IMR-90 (cell line): ENCODE data around the gene TACC2. TPM values are rescaled to one million over a fixed set of nuclear protein-coding genes. Genes with fewer than 3 reads are reported as not detected.

Experiments
- ATAC-seq: fragments of 200-7000 bp; cut with Tn5 transposase; 2 replicates; pipeline ENCODE4 v1.9.1; 2020; ENCODE audit warnings: low read depth, mild to moderate bottlenecking, moderate library complexity
- BruUV-seq: library from RNA; stranded (reverse); fragments of 400-500 nt; replicated peaks from 2 replicates; lab custom pipeline; 2021; lab: Mats Ljungman, UMichigan
- CTCF ChIA-PET: fragments of 300-600 bp; formaldehyde crosslinking; extraction: SDS; loops from one replicate; lab custom pipeline; 2021; ENCODE audit warnings: antibody characterized with exemption; lab: Yijun Ruan, JAX
- POLR2A ChIA-PET: fragments of 300-600 bp; sonication (Branson Sonifier 250); formaldehyde crosslinking; loops from one replicate; lab custom pipeline; 2022; ENCODE audit warnings: antibody characterized with exemption; ENCODE audit not compliant: unreplicated experiment; lab: Charles Lee
- DNase-seq: peaks from one replicate; pipeline ENCODE4 v3.0.0; 2013
- H2AFZ ChIP-seq: replicated peaks from 2 replicates; pipeline ENCODE3; 2013; ENCODE audit warnings: low read length, mild to moderate bottlenecking; ENCODE audit not compliant: poor library complexity
- H2AK5ac ChIP-seq: 2 replicates; pipeline ENCODE4 v1.6.1; 2013; ENCODE audit warnings: low read depth, low read length, inconsistent platforms
- H2AK9ac ChIP-seq: replicated peaks from 2 replicates; pipeline ENCODE3; 2013; ENCODE audit warnings: mild to moderate bottlenecking, low read depth, low read length, moderate library complexity; ENCODE audit not compliant: poor library complexity
- H2BK120ac ChIP-seq: 2 replicates; pipeline ENCODE4 v1.6.1; 2013; ENCODE audit warnings: low read depth, low read length, inconsistent platforms
- H2BK15ac ChIP-seq: 3 replicates; pipeline ENCODE4 v1.6.1; 2013; ENCODE audit warnings: low read depth, low read length, inconsistent platforms
- H2BK20ac ChIP-seq: 2 replicates; pipeline ENCODE4 v1.6.1; 2013; ENCODE audit warnings: low read depth, mild to moderate bottlenecking, inconsistent platforms, low read length, moderate library complexity
- H2BK5ac ChIP-seq: 2 replicates; pipeline ENCODE4 v1.6.1; 2013; ENCODE audit warnings: mild to moderate bottlenecking, low read depth, low read length, inconsistent platforms; ENCODE audit not compliant: poor library complexity, severe bottlenecking
- H3K14ac ChIP-seq: replicated peaks from 2 replicates; pipeline ENCODE4 v1.6.1; 2013; ENCODE audit warnings: low read depth, low read length, inconsistent platforms
- H3K18ac ChIP-seq: 2 replicates; pipeline ENCODE4 v1.6.1; 2013; ENCODE audit warnings: low read depth, low read length, control low read depth
- H3K23ac ChIP-seq: 2 replicates; pipeline ENCODE4 v1.6.1; 2013; ENCODE audit warnings: low read depth, low read length, inconsistent platforms
- H3K27ac ChIP-seq: 2 replicates; pipeline ENCODE4 v1.5.1; 2013; ENCODE audit warnings: mild to moderate bottlenecking, control low read depth, low read length; ENCODE audit not compliant: insufficient read depth
- H3K27me3 ChIP-seq: 2 replicates; pipeline ENCODE4 v1.6.1; 2013; ENCODE audit warnings: low read length; ENCODE audit not compliant: control insufficient read depth, insufficient read depth
- H3K36me3 ChIP-seq: 2 replicates; pipeline ENCODE4 v1.6.1; 2013; ENCODE audit warnings: low read length, mixed read lengths; ENCODE audit not compliant: control insufficient read depth, insufficient read depth
- H3K4ac ChIP-seq: 2 replicates; pipeline ENCODE4 v1.6.1; 2013; ENCODE audit warnings: low read depth, low read length, inconsistent platforms
- H3K4me1 ChIP-seq: 2 replicates; pipeline ENCODE4 v1.6.1; 2013; ENCODE audit warnings: low read length, mixed read lengths; ENCODE audit not compliant: control insufficient read depth, insufficient read depth
- H3K4me2 ChIP-seq: 2 replicates; pipeline ENCODE4 v1.6.1; 2013; ENCODE audit warnings: low read depth, mild to moderate bottlenecking, control low read depth, low read length, moderate library complexity
- H3K4me3 ChIP-seq: 2 replicates; pipeline ENCODE4 v1.5.1; 2013; ENCODE audit warnings: low read depth, mild to moderate bottlenecking, control low read depth, low read length, moderate library complexity; ENCODE audit not compliant: insufficient read depth
- H3K56ac ChIP-seq: 2 replicates; pipeline ENCODE4 v1.6.1; 2013; ENCODE audit warnings: low read length, inconsistent platforms; ENCODE audit not compliant: insufficient read depth; ENCODE audit errors: extremely low read depth
- H3K79me1 ChIP-seq, 2 experiments: 2 replicates each; pipeline ENCODE4 v1.6.1; 2013; ENCODE audit warnings: low read length in 2 of 2, inconsistent platforms in 1 of 2, low read depth in 1 of 2
- H3K9ac ChIP-seq: 2 replicates; pipeline ENCODE4 v1.6.1; 2013; ENCODE audit warnings: low read depth, low read length, control low read depth
- H3K9me1 ChIP-seq: 2 replicates; pipeline ENCODE4 v1.6.1; 2013; ENCODE audit warnings: low read length, inconsistent platforms; ENCODE audit not compliant: insufficient read depth
- H3K9me3 ChIP-seq: 2 replicates; pipeline ENCODE4 v1.6.1; 2013; ENCODE audit warnings: low read length; ENCODE audit not compliant: control insufficient read depth, insufficient read depth
- H4K20me1 ChIP-seq: 2 replicates; pipeline ENCODE4 v1.6.1; 2013; ENCODE audit warnings: low read length, inconsistent platforms; ENCODE audit not compliant: insufficient read depth
- H4K5ac ChIP-seq: 2 replicates; pipeline ENCODE4 v1.6.1; 2013; ENCODE audit warnings: mild to moderate bottlenecking, low read depth, low read length, control low read depth
- H4K8ac ChIP-seq, 2 experiments: 2 replicates each; pipeline ENCODE4 v1.6.1; 2013; ENCODE audit warnings: low read depth in 2 of 2, low read length in 2 of 2, control low read depth in 1 of 2, inconsistent platforms in 1 of 2
- H4K91ac ChIP-seq: 2 replicates; pipeline ENCODE4 v1.6.1; 2013; ENCODE audit warnings: low read depth, low read length, inconsistent platforms; ENCODE audit not compliant: insufficient read depth
- BHLHE40 ChIP-seq: fragments of 150-350 bp; IDR thresholded peaks from 2 replicates; pipeline ENCODE4 v1.6.1; 2016; ENCODE audit warnings: mild to moderate bottlenecking, low read depth, low read length
- CEBPB ChIP-seq: IDR thresholded peaks from 2 replicates; pipeline ENCODE4 v1.6.1; 2012; ENCODE audit warnings: low read depth, low read length, improper control_type of control experiment
- CHD1 ChIP-seq: IDR thresholded peaks from 2 replicates; pipeline ENCODE4 v1.6.1; 2012; ENCODE audit warnings: low read depth, low read length, improper control_type of control experiment
- FOS ChIP-seq: fragments of 150-350 bp; IDR thresholded peaks from 2 replicates; pipeline ENCODE4 v1.6.1; 2016; ENCODE audit warnings: low read depth, low read length
- MAFK ChIP-seq: IDR thresholded peaks from 2 replicates; pipeline ENCODE4 v1.6.1; 2012; ENCODE audit warnings: low read depth, low read length, improper control_type of control experiment
- MAZ ChIP-seq: IDR thresholded peaks from 2 replicates; pipeline ENCODE4 v1.6.1; 2012; ENCODE audit warnings: low read depth, mild to moderate bottlenecking, low read length, improper control_type of control experiment, moderate library complexity, borderline replicate concordance
- MXI1 ChIP-seq: IDR thresholded peaks from 2 replicates; pipeline ENCODE4 v1.6.1; 2012; ENCODE audit warnings: low read depth, mild to moderate bottlenecking, low read length, moderate library complexity, borderline replicate concordance
- NFE2L2 ChIP-seq: fragments of 150-350 bp; IDR thresholded peaks from 2 replicates; pipeline ENCODE4 v1.6.1; 2016; ENCODE audit warnings: low read depth, mild to moderate bottlenecking, low read length
- POLR2A ChIP-seq: IDR thresholded peaks from 2 replicates; pipeline ENCODE4 v1.6.1; 2012; ENCODE audit warnings: mild to moderate bottlenecking, low read depth, low read length
- RAD21 ChIP-seq: IDR thresholded peaks from 2 replicates; pipeline ENCODE4 v1.6.1; 2012; ENCODE audit warnings: low read length, improper control_type of control experiment
- RCOR1 ChIP-seq: IDR thresholded peaks from 2 replicates; pipeline ENCODE4 v1.6.1; 2012; ENCODE audit warnings: mild to moderate bottlenecking, low read length, improper control_type of control experiment; ENCODE audit not compliant: insufficient replicate concordance
- RFX5 ChIP-seq: IDR thresholded peaks from 2 replicates; pipeline ENCODE4 v1.8.0; 2012; ENCODE audit warnings: low read depth, mild to moderate bottlenecking, low read length, moderate library complexity
- WGBS, 2 experiments: methylation state at CpG; one replicate each; pipeline versions ENCODE4 v1.1.5 to v1.1.7; 2013; ENCODE audit warnings: missing lambda C conversion rate in 2 of 2; ENCODE audit not compliant: insufficient read length in 1 of 2; ENCODE audit errors: extremely low coverage in 2 of 2; 5-methylcytosine and 5-hydroxymethylcytosine counted together
- dilution Hi-C: fragments of 300-500 bp; cut with HindIII; formaldehyde crosslinking; loops from one replicate; pipeline ENCODE4 v1.14.3; 2018; ENCODE audit warnings: low sequenced_read_pairs; ENCODE audit not compliant: unreplicated experiment
- in situ Hi-C: fragments of 300-500 bp; cut with MboI; formaldehyde crosslinking; loops from 3 replicates; pipeline ENCODE4 v1.14.3; 2019; ENCODE audit warnings: low sequenced_read_pairs, inconsistent platforms, mixed read lengths
- intact Hi-C: fragments of 100-400 bp; cut with micrococcal nuclease; formaldehyde crosslinking; loops from 2 replicates; pipeline ENCODE4 v1.10.0; 2022
- polyA plus RNA-seq, 3 experiments: library from polyadenylated mRNA; depleted of rRNA; stranded (reverse); fragments of >200 nt; gene quantifications; 2 replicates each; pipeline ENCODE4 v1.2.3, GENCODE V29; 2012; ENCODE audit warnings: low replicate concordance in 1 of 3
- total RNA-seq: library from RNA; depleted of rRNA; stranded (reverse); fragments of >200 nt; gene quantifications from 2 replicates; pipeline ENCODE4 v1.2.3, GENCODE V29; 2012
- TF ChIP-seq, protein P1 (sequence below): fragments of 150-350 bp; IDR thresholded peaks from 2 replicates; pipeline ENCODE4 v1.6.1; 2016; ENCODE audit warnings: low read depth, mild to moderate bottlenecking, low read length, moderate library complexity, borderline replicate concordance
- TF ChIP-seq, protein P2 (sequence below): conservative IDR thresholded peaks from 2 replicates; pipeline ENCODE4 v1.5.1; 2012; ENCODE audit warnings: mild to moderate bottlenecking, low read depth, low read length, improper control_type of control experiment

TACC2 gene
- total and polyA plus RNA-seq, 2 of the 4 experiments (the other 2 are of a cell fraction), result 2.9 to 15.4 TPM

DNA sequence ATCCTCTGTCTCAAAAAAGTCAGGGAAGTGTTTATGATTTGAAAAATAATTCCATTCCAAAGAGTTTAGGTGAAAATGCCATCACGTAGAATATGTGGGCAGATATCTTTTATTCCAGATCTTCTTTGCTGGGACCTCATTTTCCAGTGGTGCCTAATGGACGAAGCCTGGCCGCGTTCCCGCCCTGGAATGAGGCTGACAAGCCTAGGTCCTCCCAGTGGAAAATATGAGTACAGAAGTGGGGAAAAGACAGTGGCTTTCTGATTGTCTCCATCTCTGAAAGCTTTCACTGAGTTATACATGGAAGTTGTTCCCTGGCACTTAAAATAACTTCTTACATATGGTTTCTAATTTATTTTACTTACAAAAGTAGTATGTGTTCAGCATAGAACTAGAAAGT, 139.4 kb downstream of the TACC2 start:
- H2AK5ac ChIP-seq, result peak overlapping the region; percentile 83; the same call in 1 of the 2 replicates
- ATAC-seq (no peak), DNase-seq (peak; percentile 44)
- H2BK15ac ChIP-seq, result peak overlapping the region; percentile 19; the same call in 1 of the 3 replicates
- no peak overlapping the region for H2BK5ac ChIP-seq
- no peak overlapping the region for H3K56ac ChIP-seq
- H3K36me3 ChIP-seq, result no peaks in the 10 kb centered on the region
- H3K27me3 ChIP-seq, result no peaks in the 10 kb centered on the region
- H4K20me1 ChIP-seq, result peaks cover 18% of the 10 kb centered on the region; the same call in 1 of the 2 replicates
- peak overlapping the region; percentile 43; the same call in 1 of the 2 replicates for H3K4me3 ChIP-seq
- no peak overlapping the region for H3K14ac ChIP-seq
- TF ChIP-seq RAD21 (no peak), NFE2L2 (no peak), BHLHE40 (no peak), RFX5 (no peak), MXI1 (no peak), FOS (no peak), RCOR1 (no peak), POLR2A (no peak), MAZ (no peak), CHD1 (no peak), CEBPB (no peak), MAFK (no peak)
- TF ChIP-seq, protein P1, sequence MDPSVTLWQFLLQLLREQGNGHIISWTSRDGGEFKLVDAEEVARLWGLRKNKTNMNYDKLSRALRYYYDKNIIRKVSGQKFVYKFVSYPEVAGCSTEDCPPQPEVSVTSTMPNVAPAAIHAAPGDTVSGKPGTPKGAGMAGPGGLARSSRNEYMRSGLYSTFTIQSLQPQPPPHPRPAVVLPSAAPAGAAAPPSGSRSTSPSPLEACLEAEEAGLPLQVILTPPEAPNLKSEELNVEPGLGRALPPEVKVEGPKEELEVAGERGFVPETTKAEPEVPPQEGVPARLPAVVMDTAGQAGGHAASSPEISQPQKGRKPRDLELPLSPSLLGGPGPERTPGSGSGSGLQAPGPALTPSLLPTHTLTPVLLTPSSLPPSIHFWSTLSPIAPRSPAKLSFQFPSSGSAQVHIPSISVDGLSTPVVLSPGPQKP, result no peak
- TF ChIP-seq, protein P2, sequence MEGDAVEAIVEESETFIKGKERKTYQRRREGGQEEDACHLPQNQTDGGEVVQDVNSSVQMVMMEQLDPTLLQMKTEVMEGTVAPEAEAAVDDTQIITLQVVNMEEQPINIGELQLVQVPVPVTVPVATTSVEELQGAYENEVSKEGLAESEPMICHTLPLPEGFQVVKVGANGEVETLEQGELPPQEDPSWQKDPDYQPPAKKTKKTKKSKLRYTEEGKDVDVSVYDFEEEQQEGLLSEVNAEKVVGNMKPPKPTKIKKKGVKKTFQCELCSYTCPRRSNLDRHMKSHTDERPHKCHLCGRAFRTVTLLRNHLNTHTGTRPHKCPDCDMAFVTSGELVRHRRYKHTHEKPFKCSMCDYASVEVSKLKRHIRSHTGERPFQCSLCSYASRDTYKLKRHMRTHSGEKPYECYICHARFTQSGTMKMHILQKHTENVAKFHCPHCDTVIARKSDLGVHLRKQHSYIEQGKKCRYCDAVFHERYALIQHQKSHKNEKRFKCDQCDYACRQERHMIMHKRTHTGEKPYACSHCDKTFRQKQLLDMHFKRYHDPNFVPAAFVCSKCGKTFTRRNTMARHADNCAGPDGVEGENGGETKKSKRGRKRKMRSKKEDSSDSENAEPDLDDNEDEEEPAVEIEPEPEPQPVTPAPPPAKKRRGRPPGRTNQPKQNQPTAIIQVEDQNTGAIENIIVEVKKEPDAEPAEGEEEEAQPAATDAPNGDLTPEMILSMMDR, result no peak
- H4K91ac ChIP-seq, result no peak overlapping the region
- H3K4me1 ChIP-seq, result peaks cover 14% of the 10 kb centered on the region
- H3K9ac ChIP-seq, result 0 out of 2 replicates have a peak overlapping the region, but pooled peaks have one; percentile 39
- H3K4ac ChIP-seq, result no peak overlapping the region
- BruUV-seq, result no TSS peak
- no peak overlapping the region for H4K5ac ChIP-seq
- H4K8ac ChIP-seq, result no peak overlapping the region
- no peak overlapping the region for H2AFZ ChIP-seq
- ChIA-PET CTCF (no interaction called here), POLR2A (interaction anchor here (0.6 kb wide), 2 partner anchors 145 to 341 kb away, joined by 3 to 5 read pairs; no protein-coding TSS in a partner anchor)
- WGBS, 2 experiments, result 65% methylated on average over 4 of the region's 5 CpGs; no CpG with 5 or more reads in 1 of the 2 experiments
- peak overlapping the region; percentile 9; the same call in 1 of the 2 replicates for H2BK120ac ChIP-seq
- H3K9me1 ChIP-seq, result peaks cover 16% of the 10 kb centered on the region
- in situ Hi-C loops (loop anchor here (10.0 to 25.0 kb wide), 2 partner anchors 336 to 1034 kb away; partner anchors contain the start of genes BUB3 and HTRA1), intact Hi-C loops (no loop called here), dilution Hi-C loops (no loop called here)
- H3K23ac ChIP-seq, result peak overlapping the region; percentile 65; the same call in 1 of the 2 replicates
- no peak overlapping the region for H3K18ac ChIP-seq
- H2BK20ac ChIP-seq, result no peak overlapping the region; the same call in 1 of the 2 replicates
- peak overlapping the region; percentile 97 for H3K4me2 ChIP-seq
- H2AK9ac ChIP-seq, result no peak overlapping the region
- no peaks in the 10 kb centered on the region for H3K9me3 ChIP-seq
- H3K27ac ChIP-seq, result no peak overlapping the region
- H3K79me1 ChIP-seq, result peaks cover 25 to 69% of the 10 kb centered on the region in 2 experiments
